A673 (cell line): ENCODE results near the gene DDX50.
A peak's percentile ranks its signal among the peaks of the same experiment; 100 is the strongest.

Source experiments
- EZH2 ChIP-seq: fragments of 200-600 bp; sonication (generic); IDR thresholded peaks from 2 replicates; pipeline ENCODE4 v1.6.1; 2017; ENCODE audit warnings: borderline replicate concordance, low read depth, mild to moderate bottlenecking, mixed read lengths, antibody characterized with exemption, low read length; ENCODE audit not compliant: poor library complexity, severe bottlenecking
- TF ChIP-seq, protein P1 (sequence below): fragments of 300-800, 200-600 bp; sonication (generic); conservative IDR thresholded peaks from 2 replicates; pipeline ENCODE4 v1.5.1; 2017; ENCODE audit warnings: low read depth, mild to moderate bottlenecking, antibody characterized with exemption, low read length, moderate library complexity, mixed read lengths

DNA sequence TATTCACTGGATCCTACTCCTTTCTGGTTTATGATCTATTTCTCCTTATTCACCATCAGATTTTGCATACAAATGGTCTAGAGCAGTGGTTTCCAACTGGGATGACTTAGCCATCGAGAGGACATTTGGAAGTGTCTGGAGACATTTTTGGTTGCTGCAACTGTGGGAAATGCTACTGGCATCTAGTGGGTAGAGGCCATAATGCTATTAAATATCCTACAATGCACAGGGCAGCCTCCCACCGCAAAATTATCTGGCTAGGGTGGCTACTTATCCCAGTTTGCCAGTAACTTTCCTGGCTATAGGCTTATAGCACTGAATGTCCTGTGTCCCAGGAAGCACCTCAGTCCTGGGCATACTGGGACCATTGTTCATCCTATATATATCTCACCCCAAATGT lies 21.5 kb upstream of the DDX50 start:
- TF ChIP-seq, protein P1, sequence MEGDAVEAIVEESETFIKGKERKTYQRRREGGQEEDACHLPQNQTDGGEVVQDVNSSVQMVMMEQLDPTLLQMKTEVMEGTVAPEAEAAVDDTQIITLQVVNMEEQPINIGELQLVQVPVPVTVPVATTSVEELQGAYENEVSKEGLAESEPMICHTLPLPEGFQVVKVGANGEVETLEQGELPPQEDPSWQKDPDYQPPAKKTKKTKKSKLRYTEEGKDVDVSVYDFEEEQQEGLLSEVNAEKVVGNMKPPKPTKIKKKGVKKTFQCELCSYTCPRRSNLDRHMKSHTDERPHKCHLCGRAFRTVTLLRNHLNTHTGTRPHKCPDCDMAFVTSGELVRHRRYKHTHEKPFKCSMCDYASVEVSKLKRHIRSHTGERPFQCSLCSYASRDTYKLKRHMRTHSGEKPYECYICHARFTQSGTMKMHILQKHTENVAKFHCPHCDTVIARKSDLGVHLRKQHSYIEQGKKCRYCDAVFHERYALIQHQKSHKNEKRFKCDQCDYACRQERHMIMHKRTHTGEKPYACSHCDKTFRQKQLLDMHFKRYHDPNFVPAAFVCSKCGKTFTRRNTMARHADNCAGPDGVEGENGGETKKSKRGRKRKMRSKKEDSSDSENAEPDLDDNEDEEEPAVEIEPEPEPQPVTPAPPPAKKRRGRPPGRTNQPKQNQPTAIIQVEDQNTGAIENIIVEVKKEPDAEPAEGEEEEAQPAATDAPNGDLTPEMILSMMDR, result 0 out of 2 replicates have a peak, but pooled peaks have one; percentile 12
- no peak for TF ChIP-seq EZH2
